Skeletal muscle cell (primary cell): ENCODE data around the gene CHRM5.
"Not testable (repeated sequence)": the region's sequence is repeated elsewhere in the genome, so short reads cannot be mapped to it uniquely, and the experiment has no call there.

Experiments used
- DNase-seq: peaks from one replicate; pipeline ENCODE4 v3.0.0-alpha.2; 2010; ENCODE audit warnings: low read depth
- H3K4me3 ChIP-seq: 2 replicates; pipeline ENCODE4 v1.5.1; 2011; ENCODE audit warnings: low read depth, mild to moderate bottlenecking, control low read depth, low read length, moderate library complexity

CHRM5 gene

GRCh38 chr15:34031987-34032760 lies 63.9 kb downstream of the CHRM5 start:
- no peak overlapping the region for H3K4me3 ChIP-seq
- no peak for DNase-seq

GRCh38 chr15:34038023-34038870 lies 70.0 kb downstream of the CHRM5 start:
- DNase-seq = no peak
- peak overlapping the region; percentile 78 for H3K4me3 ChIP-seq

- no peak for DNase-seq
- peak within 1 kb of the TSS; percentile 78 for H3K4me3 ChIP-seq
These were observed 70.8 kb downstream of the CHRM5 start, which contains the start of gene AVEN for GRCh38 chr15:34038871-34039789. Gene AVEN (minus strand): TSS chr15:34039204. CDS start chr15:34039046, 158 bp downstream.

DNA sequence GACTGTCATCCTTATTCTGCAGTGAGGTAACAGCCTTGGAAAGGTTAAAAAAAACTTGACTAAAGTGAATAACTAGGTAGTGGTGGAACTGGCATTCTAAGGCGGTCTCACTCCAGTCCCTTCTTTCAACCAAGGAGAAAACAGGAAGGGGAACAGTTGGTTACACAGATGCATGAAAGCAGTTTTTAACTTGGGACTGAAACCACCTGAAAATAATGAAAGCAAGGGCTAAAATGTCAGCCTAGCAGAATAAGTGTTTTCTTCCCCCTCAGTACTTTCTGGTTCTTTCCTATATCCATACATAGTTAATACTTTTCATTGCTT lies 71.5 kb downstream of the CHRM5 start:
- no peak for DNase-seq
- peak overlapping the region; percentile 78 for H3K4me3 ChIP-seq

- no peak for DNase-seq
- H3K4me3 ChIP-seq = no peak overlapping the region
These were observed 75.1 kb downstream of the CHRM5 start for GRCh38 chr15:34043391-34043790.

- H3K4me3 ChIP-seq = no peak overlapping the region
- DNase-seq = no peak
These were observed 75.5 kb downstream of the CHRM5 start for GRCh38 chr15:34043813-34044212.

DNA sequence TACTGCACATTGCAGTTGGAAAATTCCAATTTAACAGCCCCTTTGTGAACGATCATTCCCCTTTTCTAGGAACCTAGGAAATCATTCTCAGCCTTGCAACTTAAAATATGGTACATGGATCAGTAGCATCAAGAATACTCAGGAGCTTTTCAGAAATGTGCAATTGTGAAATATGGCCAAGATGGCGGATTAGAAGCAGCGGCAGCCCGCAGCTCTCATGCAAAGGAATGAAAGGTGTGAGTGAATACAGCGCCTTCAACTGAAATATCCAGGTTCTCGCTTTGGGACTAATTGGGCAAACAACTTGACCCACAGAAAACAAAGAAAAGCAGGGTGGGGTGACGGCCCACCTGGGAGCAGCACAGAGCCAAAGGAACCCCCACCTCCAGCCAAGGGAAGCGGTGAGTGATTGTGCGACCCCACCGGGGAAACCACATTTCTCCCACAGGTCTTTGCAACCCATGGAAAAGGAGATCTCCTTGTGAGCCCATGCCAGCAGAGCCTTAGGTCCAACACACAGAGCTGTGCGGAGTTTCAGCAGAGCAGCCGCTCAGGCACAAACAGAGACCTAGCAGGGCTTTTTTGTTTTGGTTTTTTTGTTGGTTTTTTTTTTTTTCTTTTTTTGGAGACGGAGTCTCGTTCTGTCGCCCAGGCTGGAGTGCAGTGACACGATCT lies 78.3 kb downstream of the CHRM5 start:
- no peak overlapping the region for H3K4me3 ChIP-seq
- no peak for DNase-seq

DNA sequence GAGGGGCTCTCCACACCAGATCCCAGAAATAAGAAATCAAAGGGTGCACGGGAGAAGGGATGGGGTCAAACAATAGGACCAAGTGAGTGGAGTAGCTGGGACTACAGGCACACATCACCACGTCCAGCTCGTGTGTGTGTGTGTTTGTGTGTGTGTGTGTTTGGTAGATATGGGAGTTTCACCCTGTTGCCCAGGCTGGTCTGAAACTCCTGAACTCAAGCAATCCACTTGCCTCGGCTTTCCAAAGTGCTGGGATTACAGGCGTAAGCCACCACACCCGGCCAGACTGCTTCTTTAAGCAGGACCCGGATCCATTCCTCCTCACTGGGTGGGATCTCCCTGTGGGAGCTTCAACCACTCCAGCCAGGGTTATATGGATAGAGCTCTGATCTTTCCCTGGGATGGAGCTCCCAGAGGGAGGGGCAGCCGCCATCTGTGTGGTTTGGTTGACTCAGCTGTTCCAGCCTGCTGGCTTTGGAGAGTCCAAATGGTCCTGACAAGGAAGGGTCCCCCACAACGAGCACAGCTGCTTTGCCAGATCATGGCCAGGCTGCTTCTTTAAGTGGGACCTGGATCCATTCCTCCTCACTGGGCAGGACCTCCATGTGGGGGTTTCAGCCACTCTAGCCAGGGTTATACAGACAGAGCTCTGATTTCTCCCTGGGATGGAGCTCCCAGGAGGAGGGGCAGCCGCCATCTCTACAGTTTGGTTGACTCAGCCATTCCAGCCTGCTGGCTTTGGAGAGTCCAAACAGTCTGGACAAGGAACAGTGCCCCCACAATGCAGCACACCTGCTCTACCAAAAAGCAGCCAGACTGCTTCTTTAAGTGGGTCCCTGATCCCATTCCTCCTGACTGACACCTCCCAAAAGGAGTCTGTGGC lies 79.8 kb downstream of the CHRM5 start:
- no peak overlapping the region for H3K4me3 ChIP-seq
- DNase-seq = peak; percentile 66

- H3K4me3 ChIP-seq = no peak overlapping the region
- DNase-seq = peak; percentile 58
These were observed 80.8 kb downstream of the CHRM5 start for GRCh38 chr15:34049112-34049511.

DNA sequence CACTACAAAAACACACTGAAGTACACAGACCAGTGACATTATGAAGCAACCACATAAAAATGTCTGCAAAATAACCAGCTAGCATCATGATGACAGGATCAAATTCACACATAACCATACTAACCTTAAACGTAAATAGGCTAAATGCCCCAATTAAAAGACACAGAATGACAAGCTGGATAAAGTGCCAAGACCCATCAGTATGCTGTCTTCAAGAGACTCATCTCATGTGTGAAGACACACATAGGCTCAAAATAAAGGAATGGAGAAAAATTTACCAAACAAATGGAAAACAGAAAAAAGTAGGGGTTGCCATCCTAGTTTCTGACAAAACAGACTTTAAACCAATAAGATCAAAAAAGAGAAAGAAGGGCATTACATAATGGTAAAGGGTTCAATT lies 82.1 kb downstream of the CHRM5 start:
- not testable (repeated sequence) for H3K4me3 ChIP-seq, DNase-seq

- no peak for DNase-seq
- H3K4me3 ChIP-seq = no peak overlapping the region
These were observed 85.9 kb downstream of the CHRM5 start for GRCh38 chr15:34054081-34054707.

DNA sequence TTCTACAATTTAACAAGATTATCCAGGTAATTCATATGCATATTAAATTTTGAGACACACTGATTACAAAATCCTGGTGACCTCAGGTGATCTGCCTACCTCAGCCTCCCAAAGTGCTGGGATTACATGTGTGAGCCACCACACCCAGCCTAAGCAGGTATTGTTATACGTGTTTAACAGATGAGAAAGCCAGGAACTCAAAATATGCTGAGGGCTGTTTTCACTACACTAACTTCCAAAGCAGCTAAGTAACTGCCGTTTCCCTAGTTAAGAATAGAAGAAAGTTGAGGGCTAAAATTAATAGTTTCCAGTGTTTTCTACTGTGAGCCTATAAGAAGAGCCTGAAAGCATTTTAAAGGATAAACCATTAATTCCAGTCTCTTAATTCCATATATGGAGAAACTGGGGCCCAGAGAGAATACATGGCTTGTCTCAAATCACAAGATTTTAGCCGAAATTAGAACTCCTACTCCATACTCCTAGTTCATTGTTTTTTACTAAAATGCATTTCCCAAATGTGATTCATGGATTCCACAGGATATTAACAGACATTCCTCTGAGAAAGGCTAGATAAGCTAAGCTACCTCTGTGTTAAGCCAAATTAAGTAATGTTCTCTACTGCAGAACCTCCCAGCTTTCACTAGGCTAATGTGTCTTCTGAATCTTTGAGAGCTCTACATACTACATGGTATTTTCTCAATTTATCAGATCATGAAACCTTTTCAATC lies 87.7 kb downstream of the CHRM5 start:
- DNase-seq = no peak
- H3K4me3 ChIP-seq = no peak overlapping the region

DNA sequence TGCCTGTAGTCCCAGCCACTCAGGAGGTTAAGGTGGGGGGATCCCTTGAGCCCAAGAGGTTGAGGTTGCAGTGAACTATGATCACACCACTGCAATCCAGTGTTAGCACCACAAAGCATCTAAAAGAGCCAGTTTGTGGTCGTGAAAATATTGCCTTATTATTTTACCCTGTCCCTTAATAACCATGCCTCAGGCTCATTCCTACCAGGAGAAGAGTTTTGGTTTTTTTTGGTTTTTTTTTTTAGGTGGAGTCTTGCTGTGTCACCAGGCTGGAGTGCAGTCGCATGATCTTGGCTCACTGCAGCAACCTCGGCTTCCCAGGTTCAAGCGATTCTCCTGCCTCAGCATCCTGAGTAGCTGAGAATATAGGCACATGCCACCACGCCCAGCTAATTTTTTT lies 88.6 kb downstream of the CHRM5 start:
- no peak overlapping the region for H3K4me3 ChIP-seq
- no peak for DNase-seq

- H3K4me3 ChIP-seq = no peak overlapping the region
- no peak for DNase-seq
These were observed 91.2 kb downstream of the CHRM5 start for GRCh38 chr15:34059476-34059875.

DNA sequence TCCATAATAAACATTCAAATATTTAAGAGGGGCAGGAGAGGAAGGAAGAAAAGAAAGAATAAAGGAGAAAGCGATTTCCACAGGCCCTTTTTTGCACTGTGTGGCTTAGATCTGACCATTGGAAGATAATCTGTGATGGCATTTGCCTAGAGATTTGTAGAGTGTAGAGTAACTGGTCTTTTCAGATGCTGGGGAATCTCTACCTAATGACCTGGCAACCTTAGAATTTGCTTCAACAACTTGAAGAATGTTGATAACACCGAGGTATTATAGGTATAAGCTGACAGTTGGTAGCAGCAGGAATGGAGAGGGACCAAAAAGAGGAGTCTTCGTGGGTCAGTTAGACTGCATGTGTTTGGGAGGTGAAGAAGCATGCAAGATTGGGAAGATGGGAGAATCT lies 91.6 kb downstream of the CHRM5 start:
- no peak for DNase-seq
- no peak overlapping the region for H3K4me3 ChIP-seq

- no peak for DNase-seq
- H3K4me3 ChIP-seq = no peak overlapping the region
These were observed 96.1 kb downstream of the CHRM5 start for GRCh38 chr15:34064438-34064837.

DNA sequence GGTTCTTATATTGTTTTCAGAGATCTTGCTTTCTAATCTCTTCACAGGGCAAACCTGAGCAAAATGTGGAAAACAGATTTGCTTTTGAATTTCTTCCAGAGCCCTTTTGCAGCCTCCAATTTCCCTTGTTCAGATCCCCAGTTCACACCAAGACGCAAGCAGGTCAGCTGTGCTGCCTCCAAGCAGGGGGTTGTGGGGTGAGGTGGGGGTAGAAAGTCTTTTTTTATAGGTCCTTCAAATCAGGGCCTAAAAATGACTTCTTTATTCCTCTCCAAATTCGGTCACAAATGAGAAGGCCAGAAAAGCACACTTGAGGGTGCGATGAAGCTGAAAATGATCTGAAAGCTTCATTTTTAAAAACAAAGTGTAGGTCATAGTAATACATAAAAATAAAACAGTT lies 97.0 kb downstream of the CHRM5 start:
- no peak for DNase-seq
- H3K4me3 ChIP-seq = no peak overlapping the region
